ENCODE results near the gene TBC1D5.

The TBC1D5 gene

DNA sequence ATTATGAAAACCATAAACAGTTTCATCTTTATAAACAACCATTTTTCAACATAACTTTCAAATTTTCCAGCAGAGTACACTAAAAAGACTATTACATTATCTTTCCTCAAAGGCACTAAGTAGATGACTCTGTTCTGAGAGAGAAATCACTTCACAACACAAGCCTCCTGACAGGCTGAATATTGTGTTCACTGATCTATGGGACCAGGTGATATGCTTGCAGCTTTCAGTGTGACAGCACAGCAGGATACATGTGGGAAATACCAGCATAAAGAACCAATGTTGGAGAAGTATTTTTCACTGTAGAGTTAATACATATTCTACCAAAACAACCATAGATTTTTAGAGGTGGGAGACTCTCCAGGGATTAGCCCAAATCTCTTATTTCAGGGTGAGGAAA is 507.1 kb downstream of the TBC1D5 start:
- FAIRE-seq, result no peak
- DNase-seq (ENCODE audit: low spot score), result no peak

DNA sequence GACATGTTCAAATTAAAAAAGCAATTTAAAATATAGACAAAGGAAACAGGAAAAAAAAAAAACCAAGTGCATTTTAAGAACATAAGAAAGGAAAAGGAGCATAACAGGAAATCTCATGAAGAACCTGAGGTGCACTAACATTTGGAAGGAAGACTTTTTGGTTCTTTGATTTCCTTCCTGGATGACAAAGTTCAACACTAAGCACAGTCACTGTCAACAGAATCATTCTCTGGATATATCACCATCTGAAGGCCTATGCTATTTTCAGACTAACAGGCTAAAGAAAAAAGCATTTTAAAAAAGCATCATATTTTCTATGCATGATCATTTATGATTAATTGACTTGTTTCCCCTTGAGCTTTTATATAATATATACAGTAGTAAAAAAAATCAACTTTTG is 508.0 kb downstream of the TBC1D5 start:
- FAIRE-seq (no peak), DNase-seq (ENCODE audit: low spot score) (no peak)

DNA sequence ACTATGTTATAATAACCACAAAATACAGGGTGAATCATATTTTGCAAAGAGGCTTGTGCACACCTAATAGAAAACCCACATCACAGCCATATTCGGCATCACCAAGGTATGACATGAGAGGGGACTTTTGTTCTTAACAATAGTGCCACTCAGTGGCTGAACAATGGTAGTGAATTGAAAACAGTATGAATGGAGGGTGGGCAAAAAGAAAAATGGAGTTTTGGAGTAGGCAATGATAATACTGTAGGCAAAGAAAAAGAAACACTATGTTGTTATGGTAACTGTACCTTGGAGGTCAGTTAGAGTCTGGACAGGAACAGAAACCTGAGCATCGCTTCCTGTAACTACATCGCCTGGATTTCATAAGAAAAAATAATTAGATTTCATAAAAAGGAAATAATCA is 509.0 kb downstream of the TBC1D5 start:
- DNase-seq (ENCODE audit: low spot score) (peak; percentile 42), FAIRE-seq (no peak)

DNA sequence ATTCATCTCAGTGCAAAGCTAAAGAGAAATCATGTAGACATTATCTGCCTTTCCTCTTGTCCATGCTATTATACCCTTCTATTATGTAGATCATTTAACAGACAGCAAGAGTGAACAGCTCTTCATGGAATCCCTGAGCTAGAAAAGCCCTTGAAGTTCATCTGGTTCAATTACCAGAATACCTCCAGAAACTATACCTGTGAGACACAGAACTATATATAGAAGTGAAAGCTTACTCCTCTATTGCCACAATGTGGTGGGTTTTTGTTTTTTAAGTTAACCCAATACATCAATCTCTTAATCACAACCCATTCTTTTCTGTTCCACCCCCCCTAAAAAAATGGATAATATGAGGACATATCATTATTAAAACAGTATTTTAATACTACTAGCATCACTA is 510.0 kb downstream of the TBC1D5 start:
- no peak for DNase-seq (ENCODE audit: low spot score)
- FAIRE-seq, result no peak

DNA sequence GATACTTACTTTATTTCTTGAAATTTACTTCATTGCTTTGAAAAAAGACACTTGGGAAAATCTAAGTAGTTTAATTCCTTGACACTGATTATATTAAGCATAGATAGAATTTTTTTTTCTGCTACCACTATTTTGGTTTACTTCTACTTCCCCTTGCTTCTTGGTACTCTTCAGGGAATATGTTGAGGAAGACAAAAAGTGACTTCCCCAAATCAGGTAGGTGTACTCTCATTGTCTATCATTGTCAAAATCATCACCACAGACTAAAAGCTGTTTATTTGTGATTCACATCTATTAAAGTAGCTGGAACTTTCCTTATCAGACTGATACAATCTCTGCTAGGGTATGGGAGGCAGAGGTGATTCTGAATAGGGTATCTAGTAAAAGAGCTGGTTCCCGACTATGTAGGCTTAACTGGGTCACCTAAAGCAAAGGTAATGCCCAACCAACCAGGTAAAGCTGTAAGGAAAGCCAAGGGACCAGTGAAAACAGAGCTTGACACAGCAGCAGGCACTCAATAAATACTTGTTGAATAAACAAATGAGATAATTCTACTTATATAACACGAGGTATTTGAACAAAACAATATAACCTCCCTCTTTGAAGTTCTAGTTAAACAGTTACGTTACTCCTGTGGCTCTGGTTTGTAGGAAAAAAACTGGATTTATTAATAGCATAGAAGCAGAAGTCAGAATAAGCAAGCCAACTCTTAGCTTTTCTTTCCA is 510.7 kb downstream of the TBC1D5 start:
- no peak for FAIRE-seq

DNA sequence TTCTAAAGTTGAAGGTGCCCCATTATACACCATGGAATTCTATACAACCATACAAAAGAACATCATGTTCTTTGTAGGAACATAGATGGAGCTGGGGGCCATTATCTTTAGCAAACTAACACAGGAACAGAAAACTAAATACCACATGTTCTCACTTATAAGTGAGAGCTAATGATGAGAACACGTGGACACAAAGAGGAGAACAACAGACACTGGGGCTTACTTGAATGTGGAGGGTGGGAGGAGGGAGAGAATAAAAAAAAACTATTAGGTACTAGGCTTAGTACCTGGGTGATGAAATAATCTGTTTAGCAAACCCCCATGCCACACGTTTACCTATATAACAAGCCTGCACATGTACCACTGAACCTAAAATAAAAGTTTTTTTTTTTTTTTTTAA is 515.0 kb downstream of the TBC1D5 start:
- no peak for DNase-seq (ENCODE audit: low spot score)
- FAIRE-seq, result no peak

More for the DNA sequence above, 510.7 kb downstream of the TBC1D5 start:
- no peak for DNase-seq (ENCODE audit: low spot score)

DNA sequence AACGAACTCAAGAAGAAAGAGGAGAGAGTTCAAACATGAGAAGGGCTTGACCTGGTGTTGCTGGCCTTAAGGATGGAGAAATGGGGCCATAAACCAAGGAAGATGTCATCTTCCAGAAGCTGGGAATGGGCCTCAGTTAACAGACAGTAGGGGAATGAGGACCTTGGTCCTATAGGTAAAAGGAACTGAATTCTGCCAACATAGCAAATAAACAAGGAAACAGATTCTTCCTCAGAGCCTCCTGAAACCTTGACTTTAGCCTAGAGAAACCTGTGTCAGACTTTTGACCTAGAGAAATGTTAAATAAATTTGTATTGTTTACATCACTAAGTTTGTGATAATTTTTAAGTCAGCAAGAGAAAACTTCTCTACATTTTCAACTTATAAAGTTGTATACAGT is 520.9 kb downstream of the TBC1D5 start:
- no peak for DNase-seq (ENCODE audit: low spot score)
- no peak for FAIRE-seq

DNA sequence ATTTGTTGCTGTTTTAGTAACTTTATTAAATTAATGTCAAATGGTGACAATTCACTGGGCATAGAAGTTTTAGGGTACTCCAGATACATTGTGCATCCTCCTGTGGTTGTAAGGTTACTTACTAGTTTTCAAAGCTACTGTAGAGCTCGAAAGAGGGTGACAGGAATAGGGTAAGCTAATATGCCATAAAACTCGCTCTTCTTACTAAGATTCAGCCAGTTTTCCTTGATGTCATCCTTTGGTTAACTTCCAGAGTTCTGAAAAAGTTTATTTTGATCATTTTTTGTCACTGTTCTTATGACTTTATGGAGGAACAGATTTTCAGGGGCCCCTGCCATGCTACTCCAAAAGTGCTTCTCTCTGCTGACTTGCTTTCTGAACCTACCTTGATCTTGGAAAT is 522.8 kb downstream of the TBC1D5 start:
- FAIRE-seq (no peak), DNase-seq (ENCODE audit: low spot score) (no peak)

DNA sequence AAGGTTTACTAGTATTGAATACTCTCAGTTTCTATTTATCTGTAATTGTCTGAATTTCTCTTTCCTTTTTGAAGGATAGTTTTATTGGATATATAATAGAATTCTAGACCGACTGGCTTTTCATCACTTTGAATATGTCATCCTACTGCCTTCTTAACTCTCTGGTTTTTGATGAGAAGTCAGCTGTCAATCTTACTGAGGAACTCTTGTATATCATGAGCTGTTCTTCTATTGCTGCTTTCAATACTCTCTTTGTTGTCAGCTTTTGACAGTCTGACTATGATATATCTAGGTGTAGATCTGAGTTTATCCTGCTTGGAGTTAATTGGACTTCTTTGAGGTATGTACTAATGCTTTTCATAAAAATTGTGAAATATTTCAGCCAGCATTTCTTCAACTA is 523.8 kb downstream of the TBC1D5 start:
- DNase-seq (ENCODE audit: low spot score), result no peak
- no peak for FAIRE-seq

DNA sequence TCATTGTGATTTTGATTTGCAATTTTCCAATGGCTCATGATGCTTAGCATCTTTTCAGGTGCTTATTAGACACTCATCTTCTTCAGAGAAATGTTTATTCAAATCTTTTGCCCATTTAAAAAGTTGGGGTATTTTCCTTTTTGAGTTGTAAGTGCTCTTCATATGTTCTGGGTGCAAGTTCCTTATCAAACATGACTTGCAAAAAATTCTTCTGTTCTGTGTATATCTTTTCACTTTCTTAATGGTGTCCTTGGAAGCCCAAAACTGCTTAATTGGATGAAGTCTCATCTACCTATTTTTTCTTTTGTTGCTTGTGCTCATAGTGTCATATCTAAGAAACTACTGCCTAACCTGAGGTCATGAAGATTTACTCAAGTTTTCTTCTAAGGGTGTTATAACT is 524.8 kb downstream of the TBC1D5 start:
- FAIRE-seq (no peak), DNase-seq (ENCODE audit: low spot score) (no peak)

DNA sequence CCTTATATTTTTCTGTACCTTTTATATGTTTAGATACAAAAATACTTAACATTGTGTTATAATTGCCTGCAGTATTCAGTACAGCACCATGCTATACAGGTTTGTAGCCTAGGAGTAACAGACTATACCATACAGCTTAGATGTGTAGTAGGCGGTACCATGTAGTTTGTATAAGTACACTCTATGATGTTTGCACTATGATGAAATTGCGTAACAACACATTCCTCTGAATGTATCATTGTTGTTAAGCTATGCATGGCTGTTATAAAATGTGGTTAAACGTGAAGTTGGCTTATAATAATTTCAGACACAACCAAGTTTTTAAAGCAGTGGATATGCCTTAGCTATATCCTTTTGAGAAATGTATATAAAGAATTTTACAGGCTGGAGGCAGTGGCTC is 529.3 kb downstream of the TBC1D5 start:
- no peak for FAIRE-seq
- no peak for DNase-seq (ENCODE audit: low spot score)

DNA sequence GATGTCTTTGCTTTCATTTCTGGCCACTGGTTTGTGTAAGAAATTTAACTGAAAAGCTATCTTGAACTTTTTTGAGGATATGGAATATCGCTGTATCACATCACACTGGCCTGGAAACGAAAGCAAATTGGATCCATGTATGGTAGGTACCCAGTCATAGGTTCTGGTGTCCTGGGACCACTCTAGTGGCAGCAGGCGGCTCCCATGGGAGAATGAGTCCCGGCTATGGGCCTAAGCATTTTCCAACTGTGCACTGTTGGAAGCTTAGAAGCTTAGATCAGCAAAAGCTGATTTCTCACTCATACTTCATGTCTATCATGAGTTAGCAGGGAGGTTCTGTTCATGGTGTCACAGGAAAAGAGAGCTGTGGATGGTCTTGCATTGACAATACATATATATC is 534.5 kb downstream of the TBC1D5 start:
- no peak for FAIRE-seq
- DNase-seq (ENCODE audit: low spot score), result no peak

DNA sequence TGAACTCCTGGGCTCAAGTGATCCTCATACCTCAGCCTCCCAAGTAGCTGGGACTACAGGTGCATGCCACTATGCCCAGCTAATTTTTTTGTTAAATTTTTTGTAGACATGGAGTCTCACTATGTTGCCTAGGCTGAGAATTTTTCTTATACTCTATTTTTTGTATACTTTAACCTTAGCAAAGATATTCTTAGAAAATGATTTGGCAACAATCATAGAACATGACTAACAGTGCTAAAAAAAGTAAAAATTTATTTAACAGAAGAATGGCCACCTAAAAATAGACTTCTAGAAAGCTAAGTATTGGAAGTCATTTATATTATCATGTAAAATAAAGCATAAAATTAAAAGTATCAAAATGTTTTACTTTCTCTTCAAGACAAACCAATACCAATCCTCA is 535.4 kb downstream of the TBC1D5 start:
- DNase-seq (ENCODE audit: low spot score), result no peak
- no peak for FAIRE-seq

DNA sequence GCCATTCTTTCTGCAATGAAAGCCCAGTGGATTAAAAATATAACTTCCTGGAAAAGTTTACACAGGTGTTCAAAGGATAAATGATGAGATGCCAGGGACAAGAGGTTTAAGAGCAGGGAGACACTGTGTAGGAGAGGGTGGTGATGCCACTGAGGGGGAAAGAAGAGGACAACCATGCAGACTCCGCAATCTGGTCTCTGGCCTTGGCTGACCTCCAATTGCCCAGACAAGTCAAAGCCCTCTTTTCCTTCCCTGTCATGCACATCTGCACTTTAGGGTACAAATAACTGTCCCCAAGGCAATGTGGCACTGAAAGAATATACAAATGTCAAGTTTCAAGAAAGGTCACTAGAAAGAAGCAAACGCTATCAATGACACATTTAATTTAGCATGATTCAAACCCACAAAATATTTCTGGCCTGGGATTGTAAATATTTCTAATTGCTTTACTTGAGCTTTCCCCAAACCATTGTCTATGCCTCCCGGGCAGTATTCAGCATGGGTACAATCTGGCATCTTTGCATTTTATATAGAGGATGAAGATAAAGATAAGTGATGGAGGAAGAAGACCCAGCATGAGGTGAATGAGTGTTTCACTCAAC is 538.3 kb downstream of the TBC1D5 start:
- DNase-seq (ENCODE audit: low spot score) (no peak), FAIRE-seq (no peak)

DNA sequence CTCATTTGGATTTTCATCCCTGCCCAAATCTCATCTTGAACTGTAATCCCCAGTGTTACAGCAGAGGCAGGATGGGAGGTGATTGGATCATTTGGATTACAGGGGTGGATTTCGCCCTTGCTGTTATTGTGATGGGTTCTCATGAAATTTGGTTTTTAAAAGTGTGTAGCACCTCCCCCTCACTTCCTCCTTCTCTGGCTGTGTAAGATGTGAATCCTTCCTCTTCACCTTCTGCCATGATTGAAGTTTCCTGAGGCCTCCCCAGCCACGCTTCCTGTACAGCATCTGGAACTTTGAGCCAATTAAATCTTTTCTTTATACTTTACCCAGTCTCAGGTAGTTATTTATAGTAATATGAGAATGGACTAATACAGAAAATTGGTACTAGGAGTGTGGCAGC is 540.9 kb downstream of the TBC1D5 start:
- DNase-seq (ENCODE audit: low spot score) (no peak), FAIRE-seq (no peak)

DNA sequence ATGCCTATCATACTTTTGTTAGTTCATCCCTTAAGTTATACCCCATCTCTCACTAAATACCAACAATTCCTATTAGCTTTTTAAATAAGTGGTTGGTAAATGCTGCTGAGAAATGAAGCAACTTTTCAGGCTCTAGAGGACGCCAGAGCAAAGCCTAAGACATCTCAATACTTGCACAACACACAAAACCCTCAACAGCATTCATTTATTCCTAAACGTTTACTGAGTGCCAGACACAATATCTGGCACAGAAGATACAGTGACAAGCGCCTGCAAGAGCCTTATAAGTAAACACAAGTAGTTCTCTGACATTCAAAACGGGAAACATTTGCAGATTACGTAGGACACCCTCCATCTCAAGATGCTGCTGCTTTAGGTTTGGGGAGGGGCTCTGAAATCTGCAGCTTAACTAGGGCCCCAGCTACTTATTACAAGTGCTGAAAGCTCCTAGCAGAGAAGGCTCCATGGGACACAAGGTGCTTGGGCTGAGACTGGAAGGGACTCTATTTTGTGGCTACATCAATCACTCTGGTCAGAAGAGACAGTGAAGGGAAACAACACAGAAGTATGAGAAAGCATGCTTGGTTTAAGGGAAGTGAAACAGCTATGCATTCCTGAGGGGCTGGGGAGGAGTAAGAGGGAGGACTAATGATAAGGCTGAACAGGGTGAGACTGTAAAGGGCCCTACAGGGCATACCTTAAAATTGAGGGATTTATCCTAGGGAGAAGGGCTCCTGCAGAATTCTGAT is 546.4 kb downstream of the TBC1D5 start:
- DNase-seq (ENCODE audit: low spot score), result no peak
- FAIRE-seq, result no peak

DNA sequence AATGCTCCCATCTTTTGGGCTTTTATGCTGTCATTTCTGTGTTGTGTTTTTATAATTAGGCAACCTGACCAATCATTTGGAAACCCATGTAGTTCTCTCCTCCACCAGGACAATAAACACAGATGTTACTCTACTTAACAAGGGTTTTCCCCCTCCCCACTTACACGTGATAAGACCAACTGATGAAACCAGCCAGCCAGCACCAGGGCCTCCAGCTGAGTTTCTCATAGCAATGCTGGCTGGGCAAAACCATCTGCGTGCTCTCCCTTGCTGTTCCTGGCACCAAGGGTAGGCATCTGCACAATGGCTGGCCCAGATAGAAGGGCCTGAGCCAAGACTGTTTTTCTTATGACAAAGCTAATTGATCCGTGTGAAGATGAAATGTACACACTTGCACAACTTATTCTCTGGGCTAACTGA is 547.2 kb downstream of the TBC1D5 start:
- FAIRE-seq (no peak), DNase-seq (ENCODE audit: low spot score) (no peak)

DNA sequence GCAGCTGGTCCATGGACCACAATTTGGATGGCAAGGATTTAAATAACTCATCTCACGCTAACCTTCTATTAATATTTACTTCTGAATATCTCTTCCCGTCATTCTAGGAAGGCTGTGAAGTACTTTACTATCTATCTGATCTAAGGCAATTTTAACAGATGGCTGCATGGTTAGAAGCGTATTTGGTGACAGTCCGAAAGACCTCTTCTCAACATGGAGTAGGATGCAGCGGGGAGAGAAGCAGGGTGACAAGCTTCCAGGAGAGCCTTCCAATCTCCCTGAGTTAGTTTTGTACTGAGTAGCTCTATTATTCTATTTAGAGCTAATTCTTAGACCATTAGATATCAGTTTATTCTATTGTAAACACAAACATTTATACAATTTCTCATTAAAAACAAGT is 548.3 kb downstream of the TBC1D5 start:
- no peak for DNase-seq (ENCODE audit: low spot score)

DNA sequence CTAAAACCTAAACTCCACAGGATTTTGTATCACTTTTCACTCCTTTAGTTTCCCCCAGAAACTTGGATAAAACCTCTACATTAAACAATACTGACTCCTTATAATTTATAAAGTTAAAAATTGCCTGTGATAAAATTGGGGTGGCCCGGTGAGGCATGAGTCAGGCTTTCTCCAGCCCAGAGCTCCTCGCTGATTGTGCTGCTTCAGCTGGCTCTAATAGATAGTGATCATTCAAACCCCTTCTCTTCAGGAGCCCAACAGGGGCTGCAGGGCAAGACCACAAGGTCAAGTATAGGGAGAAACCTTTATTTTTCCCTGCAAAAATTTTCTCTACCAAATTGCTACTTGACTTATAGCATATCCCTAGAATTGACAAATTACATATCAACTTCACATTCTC is 549.4 kb downstream of the TBC1D5 start:
- FAIRE-seq, result no peak
- no peak for DNase-seq (ENCODE audit: low spot score)

More for the DNA sequence above, 548.3 kb downstream of the TBC1D5 start:
- no peak for FAIRE-seq

DNA sequence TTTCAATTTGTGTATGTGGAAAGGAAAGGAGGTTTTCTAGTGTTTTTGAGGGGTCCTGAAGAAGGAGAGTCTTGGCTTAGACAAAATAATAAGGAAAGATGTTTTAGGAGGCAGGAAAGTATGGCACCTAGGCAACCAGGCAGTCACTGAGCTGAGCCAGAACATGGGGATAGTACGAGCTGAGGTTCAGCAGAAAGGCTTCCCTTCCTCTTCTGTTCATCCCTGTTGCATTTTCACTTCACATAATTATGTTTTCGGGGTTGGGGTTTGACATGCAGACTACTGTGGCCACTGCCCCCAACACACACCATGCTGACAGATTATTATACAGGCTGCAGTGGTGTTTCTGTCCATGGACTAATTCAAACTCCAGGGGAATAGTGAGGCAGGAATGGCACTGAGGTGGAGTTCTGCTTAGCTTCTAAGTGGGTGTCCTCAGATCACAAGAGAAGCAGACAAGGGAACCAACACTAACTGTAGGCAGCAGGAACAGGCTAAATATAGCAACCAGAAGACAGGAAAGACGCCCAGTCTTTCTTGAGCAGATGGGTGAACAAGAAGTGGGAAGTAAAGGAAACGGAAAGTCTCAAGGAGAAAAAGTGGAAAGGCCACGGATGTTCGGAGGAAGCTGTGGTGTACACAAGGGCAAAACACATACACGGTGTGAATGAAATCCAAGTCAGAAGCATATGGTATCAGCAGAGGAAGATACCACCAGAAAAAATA is 551.9 kb downstream of the TBC1D5 start:
- DNase-seq (ENCODE audit: low spot score) (no peak), FAIRE-seq (no peak)

DNA sequence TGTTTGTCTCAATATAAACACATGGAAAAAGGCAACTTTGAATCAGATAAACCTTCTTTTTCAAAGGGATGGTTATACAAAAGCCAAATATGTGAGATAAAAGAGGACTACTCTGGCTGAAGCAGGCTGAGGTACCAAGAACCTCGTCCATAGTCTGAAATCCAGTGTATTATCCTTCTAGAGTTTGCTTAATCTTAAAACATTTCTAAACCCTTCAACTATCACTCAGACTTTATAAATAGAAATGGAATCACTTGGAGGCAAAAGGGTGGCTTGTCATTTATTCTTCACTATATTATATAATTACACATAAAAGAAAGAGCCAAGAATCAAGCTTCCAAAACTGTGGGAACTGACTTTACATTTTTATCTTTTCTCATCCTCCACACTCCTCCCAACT is 554.1 kb downstream of the TBC1D5 start:
- no peak for DNase-seq (ENCODE audit: low spot score)
- FAIRE-seq, result no peak

DNA sequence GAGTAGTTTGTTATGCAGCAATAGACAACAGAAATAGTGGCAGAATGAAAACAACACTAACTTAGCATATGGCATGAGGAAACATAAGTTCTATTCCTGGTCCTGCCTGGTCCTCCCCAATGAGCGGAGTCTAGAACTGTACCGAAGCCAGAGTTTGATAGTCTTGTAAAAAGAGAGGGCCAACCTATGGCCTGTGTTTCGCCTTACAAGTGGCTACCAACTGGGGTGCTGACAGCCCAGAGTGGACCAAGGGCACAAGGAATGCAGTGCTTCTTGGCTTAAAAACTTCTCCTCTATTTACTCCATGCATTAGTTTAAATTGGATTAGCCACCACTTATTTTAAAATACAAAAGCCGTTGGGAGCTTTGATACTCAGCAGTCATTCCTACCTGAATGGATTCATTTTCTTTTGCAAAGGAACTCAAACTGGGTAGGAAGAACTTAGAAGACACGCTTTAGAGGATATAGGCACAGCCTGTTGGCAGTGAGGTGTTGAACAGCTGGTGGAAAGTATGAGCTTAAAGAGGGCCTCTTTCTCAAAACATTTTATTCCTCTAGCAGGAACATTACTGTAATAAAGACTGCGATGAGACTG is 554.7 kb downstream of the TBC1D5 start:
- DNase-seq (ENCODE audit: low spot score) (no peak), FAIRE-seq (no peak)
